Caki2 (cell line): ENCODE measurements around the gene TSPAN4. TPM values are rescaled to one million over a fixed set of nuclear protein-coding genes. Genes with fewer than 3 reads are reported as not detected.

Experiments used
- DNase-seq: peaks from one replicate; pipeline ENCODE4 v3.0.0-alpha.2; 2015; ENCODE audit warnings: low read depth
- in situ Hi-C: cut with HindIII; loops from 2 replicates; pipeline ENCODE4 v1.10.0; 2016; ENCODE audit warnings: low sequenced_read_pairs, low pct_unique_long_range_greater_than_20kb, mixed read lengths
- total RNA-seq: library from RNA; depleted of rRNA; stranded (reverse); fragments of >200 nt; shearing (Covaris generic); gene quantifications from 2 replicates; pipeline ENCODE4 v1.2.3, GENCODE V29; 2014; ENCODE audit warnings: low replicate concordance

TSPAN4 gene
- total RNA-seq, 1 experiment from 2014 or later = 250 TPM

GRCh38 chr11:856397-856796 is 13.7 kb downstream of the TSPAN4 start:
- in situ Hi-C loops = no loop called here

GRCh38 chr11:858053-858761 is 15.6 kb downstream of the TSPAN4 start:
- DNase-seq = no peak
- in situ Hi-C loops = no loop called here

More at GRCh38 chr11:856397-856796, 13.7 kb downstream of the TSPAN4 start:
- no peak for DNase-seq

GRCh38 chr11:858762-859339 is 16.2 kb downstream of the TSPAN4 start:
- no peak for DNase-seq
- in situ Hi-C loops = no loop called here

GRCh38 chr11:859394-860131 is 16.9 kb downstream of the TSPAN4 start:
- DNase-seq = peak; percentile 61
- in situ Hi-C loops = no loop called here

GRCh38 chr11:860234-861104 is 17.8 kb downstream of the TSPAN4 start:
- in situ Hi-C loops = no loop called here
- no peak for DNase-seq

GRCh38 chr11:861105-861479 is 18.4 kb downstream of the TSPAN4 start:
- DNase-seq = no peak
- in situ Hi-C loops = no loop called here

- in situ Hi-C loops = no loop called here
Measured at GRCh38 chr11:862081-862661, 19.5 kb downstream of the TSPAN4 start.

GRCh38 chr11:862696-863022 is 20.0 kb downstream of the TSPAN4 start:
- in situ Hi-C loops = no loop called here

More at GRCh38 chr11:862081-862661, 19.5 kb downstream of the TSPAN4 start:
- no peak for DNase-seq

GRCh38 chr11:863023-863909 is 20.6 kb downstream of the TSPAN4 start:
- DNase-seq = no peak

More at GRCh38 chr11:862696-863022, 20.0 kb downstream of the TSPAN4 start:
- no peak for DNase-seq

GRCh38 chr11:863910-864827 is 21.5 kb downstream of the TSPAN4 start:
- DNase-seq = no peak
- in situ Hi-C loops = no loop called here

More at GRCh38 chr11:863023-863909, 20.6 kb downstream of the TSPAN4 start:
- in situ Hi-C loops = no loop called here

GRCh38 chr11:864898-865297 is 22.2 kb downstream of the TSPAN4 start:
- DNase-seq = no peak
- in situ Hi-C loops = no loop called here

GRCh38 chr11:865462-866430 is 23.1 kb downstream of the TSPAN4 start:
- DNase-seq = no peak
- in situ Hi-C loops = no loop called here

- in situ Hi-C loops = no loop called here
- DNase-seq = no peak
Measured at GRCh38 chr11:866481-866880, 23.8 kb downstream of the TSPAN4 start.

GRCh38 chr11:867856-868358 is 25.3 kb downstream of the TSPAN4 start:
- no peak for DNase-seq
- in situ Hi-C loops = no loop called here

- no peak for DNase-seq
- in situ Hi-C loops = no loop called here
Measured at GRCh38 chr11:868394-868793, 25.7 kb downstream of the TSPAN4 start.
